Keratinocyte (primary cell): ENCODE results near the gene FGFR2. TPM values are rescaled to one million over a fixed set of nuclear protein-coding genes. Genes with fewer than 3 reads are reported as not detected.

Source experiments
- DNase-seq: peaks from one replicate; pipeline ENCODE4 v3.0.0-alpha.2; 2011; ENCODE audit warnings: low read depth, missing footprints, low spot score
- FAIRE-seq: peaks from 2 replicates; lab custom pipeline; 2011; peaks lifted over from hg19 to GRCh38; lab: Jason Lieb, UNC
- H2AFZ ChIP-seq: 2 replicates; pipeline ENCODE4 v1.6.0; 2012; ENCODE audit warnings: low read length, control low read depth, inconsistent platforms; ENCODE audit not compliant: control insufficient read depth
- H3K27ac ChIP-seq: 2 replicates; pipeline ENCODE4 v1.5.1; 2011; ENCODE audit warnings: low read length; ENCODE audit not compliant: control insufficient read depth, insufficient read depth
- H3K27me3 ChIP-seq: 3 replicates; pipeline ENCODE4 v1.6.0; 2011; ENCODE audit warnings: low read length; ENCODE audit not compliant: control insufficient read depth, insufficient read depth; ENCODE audit errors: extremely low read depth
- H3K36me3 ChIP-seq, 2 experiments: 2 replicates in 1 of 2; 3 replicates in 1 of 2; pipeline ENCODE4 v1.5.1; 2011; ENCODE audit warnings: low read length in 2 of 2, mild to moderate bottlenecking in 1 of 2; ENCODE audit not compliant: control insufficient read depth in 2 of 2, insufficient read depth in 2 of 2; ENCODE audit errors: extremely low read depth in 1 of 2
- H3K4me1 ChIP-seq: 3 replicates; pipeline ENCODE4 v1.5.1; 2011; ENCODE audit warnings: low read length; ENCODE audit not compliant: control insufficient read depth, insufficient read depth; ENCODE audit errors: extremely low read depth
- H3K4me2 ChIP-seq: 3 replicates; pipeline ENCODE4 v1.6.0; 2011; ENCODE audit warnings: low read depth, low read length; ENCODE audit not compliant: control insufficient read depth, insufficient read depth; ENCODE audit errors: extremely low read depth
- H3K4me3 ChIP-seq, 3 experiments: fragments of 200-600 bp in 1 of 3; sonication (generic) in 1 of 3; 2 replicates in 2 of 3; 3 replicates in 1 of 3; pipeline ENCODE4 v1.5.1; 2011 to 2016; ENCODE audit warnings: low read length in 3 of 3, mild to moderate bottlenecking in 3 of 3, control low read depth in 2 of 3, inconsistent platforms in 1 of 3, low read depth in 1 of 3, mixed read lengths in 1 of 3, mixed run types in 1 of 3, moderate library complexity in 1 of 3; ENCODE audit not compliant: control insufficient read depth in 2 of 3, insufficient read depth in 2 of 3; ENCODE audit errors: extremely low read depth in 1 of 3
- H3K79me2 ChIP-seq: 2 replicates; pipeline ENCODE4 v1.6.0; 2012; ENCODE audit warnings: low read length; ENCODE audit not compliant: control insufficient read depth, insufficient read depth
- H3K9ac ChIP-seq: 3 replicates; pipeline ENCODE4 v1.6.0; 2011; ENCODE audit warnings: low read length; ENCODE audit not compliant: control insufficient read depth, insufficient read depth; ENCODE audit errors: extremely low read depth
- H3K9me1 ChIP-seq: 3 replicates; pipeline ENCODE4 v1.6.0; 2011; ENCODE audit warnings: low read length; ENCODE audit not compliant: control insufficient read depth, insufficient read depth; ENCODE audit errors: extremely low read depth
- H3K9me3 ChIP-seq: 2 replicates; pipeline ENCODE4 v1.5.1; 2012; ENCODE audit warnings: low read depth, low read length; ENCODE audit not compliant: control insufficient read depth
- H4K20me1 ChIP-seq: 3 replicates; pipeline ENCODE4 v1.6.0; 2011; ENCODE audit warnings: low read length; ENCODE audit not compliant: control insufficient read depth, insufficient read depth; ENCODE audit errors: extremely low read depth
- CTCF ChIP-seq, 3 experiments: IDR thresholded peaks in 1 of 3; conservative IDR thresholded peaks in 1 of 3; optimal IDR thresholded peaks in 1 of 3; 2 replicates in 2 of 3; 3 replicates in 1 of 3; pipeline versions ENCODE3 to v1.5.1; 2011; ENCODE audit warnings: low read length in 3 of 3, mild to moderate bottlenecking in 3 of 3, moderate library complexity in 2 of 3, control low read depth in 1 of 3, inconsistent platforms in 1 of 3; ENCODE audit not compliant: insufficient read depth in 2 of 3; ENCODE audit errors: extremely low read depth in 1 of 3
- EZH2 ChIP-seq: IDR thresholded peaks from one replicate; pipeline ENCODE4 v1.6.1; 2012; ENCODE audit warnings: inconsistent platforms, mild to moderate bottlenecking, low read length, moderate library complexity
- dilution Hi-C: fragments of 300-500 bp; cut with MboI; formaldehyde crosslinking; loops from one replicate; pipeline ENCODE4 v1.7.0; 2020; ENCODE audit warnings: low sequenced_read_pairs; ENCODE audit not compliant: extremely low pct_ligation_motif_present
- polyA plus RNA-seq, 5 experiments: library from polyadenylated mRNA; depleted of rRNA in 3 of 5; stranded (reverse) in 3 of 5; stranded (forward) in 1 of 5; unstranded in 1 of 5; fragments of >200 nt; gene quantifications; 1 replicate in 1 of 5; 2 replicates in 3 of 5; 3 replicates in 1 of 5; pipeline versions ENCODE4 v1.2.1 to v1.2.3, GENCODE V29; 2011 to 2012; ENCODE audit warnings: missing spikeins in 2 of 5, low read depth in 1 of 5, low replicate concordance in 1 of 5

The FGFR2 gene
- polyA plus RNA-seq, 1 donor (not counting 4 experiments of a cell fraction or from before 2014, with no cell fraction given) = 20.6 TPM

DNA sequence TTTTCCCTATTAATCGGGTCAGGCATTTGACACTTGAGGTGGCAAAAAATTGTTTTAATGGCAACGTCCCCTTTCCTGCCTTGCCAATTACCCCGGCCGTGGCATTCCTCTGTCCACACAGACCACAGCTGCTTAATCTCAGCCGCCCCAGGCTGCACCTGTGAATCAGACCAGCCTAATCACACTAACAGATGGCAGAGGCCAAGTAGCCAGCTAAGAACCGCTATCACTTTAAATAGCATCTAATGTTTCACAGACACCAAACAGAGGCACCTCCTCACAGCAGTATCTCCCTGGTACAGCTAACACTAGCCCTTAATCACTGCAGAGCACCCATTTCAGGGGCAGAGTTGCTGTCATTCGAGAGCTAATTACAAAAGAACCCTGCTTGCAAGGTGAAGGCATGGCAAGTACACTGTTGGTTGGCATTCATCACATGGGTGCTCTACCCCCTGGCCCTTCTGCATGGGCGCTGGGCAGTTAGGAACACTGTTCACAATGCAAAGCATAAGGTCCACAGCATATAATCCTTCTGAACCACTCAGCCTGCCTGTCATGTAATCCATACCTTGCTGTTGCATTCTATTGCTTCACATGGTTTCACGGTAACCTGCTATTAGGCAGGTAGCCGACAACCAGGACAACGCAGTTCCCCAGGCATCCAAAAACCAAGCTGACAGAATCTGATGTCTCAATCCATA lies 38.8 kb downstream of the FGFR2 start:
- Histone ChIP-seq H3K79me2 (peaks cover 13% of the 10 kb centered on the region), H4K20me1 (no peaks in the 10 kb centered on the region), H3K9ac (no peak overlapping the region), H3K9me1 (no peaks in the 10 kb centered on the region), H3K4me2 (no peak overlapping the region), H3K4me1 (peaks cover 12% of the 10 kb centered on the region), H2AFZ (no peak overlapping the region), H3K27ac (no peak overlapping the region), H3K4me3 (no peak overlapping the region), H3K9me3 (no peaks in the 10 kb centered on the region), H3K27me3 (no peaks in the 10 kb centered on the region), H3K36me3 (no peaks in the 10 kb centered on the region)
- dilution Hi-C loops = no loop called here
- TF ChIP-seq EZH2 (no peak), CTCF (optimal IDR thresholded peaks at IDR 0.05 in 1 of 3, IDR thresholded peaks at IDR 0.05 in 1 of 3, conservative IDR thresholded peaks at IDR 0.05 in 1 of 3; ENCODE audit: extremely low read depth in 1 of 3, insufficient read depth in 2 of 3, low read length in 3 of 3) (no peak)
- no peak for DNase-seq
- FAIRE-seq = peak; percentile 17

DNA sequence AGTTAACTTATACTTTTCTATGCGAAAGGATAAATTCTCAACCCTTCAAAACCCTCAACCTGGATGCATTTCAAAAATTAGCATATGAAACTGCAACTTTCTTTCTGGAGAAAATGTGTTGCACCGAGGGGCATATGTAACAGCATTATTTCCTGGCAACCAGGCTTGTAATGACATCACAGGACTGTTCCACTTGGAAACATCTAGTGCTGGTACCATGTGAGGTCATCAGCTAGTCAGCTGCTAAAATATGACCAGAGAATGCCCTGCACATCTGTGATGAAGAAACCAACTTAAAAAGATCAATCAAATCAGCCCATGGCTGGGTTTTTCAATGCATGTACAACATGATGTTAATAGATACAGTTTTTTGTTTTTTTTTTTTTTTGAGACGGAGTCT lies 40.0 kb downstream of the FGFR2 start:
- H3K4me1 ChIP-seq = peaks cover 23% of the 10 kb centered on the region
- H3K9me1 ChIP-seq = no peaks in the 10 kb centered on the region
- DNase-seq (no peak), FAIRE-seq (no peak)
- no peak overlapping the region for H3K27ac ChIP-seq
- no peak overlapping the region for H3K4me2 ChIP-seq
- no peak overlapping the region for H3K4me3 ChIP-seq
- no peak for TF ChIP-seq EZH2
- TF ChIP-seq CTCF (optimal IDR thresholded peaks at IDR 0.05 in 1 of 3, IDR thresholded peaks at IDR 0.05 in 1 of 3, conservative IDR thresholded peaks at IDR 0.05 in 1 of 3; ENCODE audit: extremely low read depth in 1 of 3, insufficient read depth in 2 of 3, low read length in 3 of 3) = no peak
- H3K27me3 ChIP-seq = no peaks in the 10 kb centered on the region
- H3K9me3 ChIP-seq = no peaks in the 10 kb centered on the region
- no peaks in the 10 kb centered on the region for H3K36me3 ChIP-seq
- dilution Hi-C loops = no loop called here
- peaks cover 3% of the 10 kb centered on the region for H4K20me1 ChIP-seq
- H3K79me2 ChIP-seq = peaks cover 13% of the 10 kb centered on the region
- H2AFZ ChIP-seq = no peak overlapping the region
- no peak overlapping the region for H3K9ac ChIP-seq
